Stimulated activated CD4-positive, alpha-beta T cell treated with anti-CD3 and anti-CD28 coated beads, Interleukin-2, amount 100 ng/mL, for 48 hours (primary cell): Measurements from ENCODE around the gene HS3ST3B1.

Source experiments
- DNase-seq, 2 donors: peaks; one replicate each; pipeline ENCODE4 v3.0.0-alpha.2; 2020

The HS3ST3B1 gene

GRCh38 chr17:14300575-14301278 lies at the start of gene HS3ST3B1:
Gene HS3ST3B1, plus strand, starts transcription at chr17:14301081. Its CDS starts 438 bp downstream, at chr17:14301519.
- peak; percentile 97 to 98 for DNase-seq

GRCh38 chr17:14261406-14261805 lies 39.5 kb upstream of the HS3ST3B1 start:
- DNase-seq, result no peak

- no peak for DNase-seq
Observed at GRCh38 chr17:14268264-14268663, 32.6 kb upstream of the HS3ST3B1 start.

GRCh38 chr17:14269473-14269872 lies 31.4 kb upstream of the HS3ST3B1 start:
- no peak for DNase-seq

GRCh38 chr17:14270508-14270907 lies 30.4 kb upstream of the HS3ST3B1 start:
- DNase-seq, result no peak

GRCh38 chr17:14276535-14277250 lies 24.2 kb upstream of the HS3ST3B1 start:
- DNase-seq, result no peak

- no peak for DNase-seq
Observed at GRCh38 chr17:14281530-14281929, 19.4 kb upstream of the HS3ST3B1 start.

- no peak for DNase-seq
Observed at GRCh38 chr17:14282726-14283125, 18.2 kb upstream of the HS3ST3B1 start.

- DNase-seq, result no peak
Observed at GRCh38 chr17:14289162-14289561, 11.7 kb upstream of the HS3ST3B1 start.

GRCh38 chr17:14294876-14295275 lies 6.0 kb upstream of the HS3ST3B1 start:
- DNase-seq, result no peak

GRCh38 chr17:14295676-14296075 lies 5.2 kb upstream of the HS3ST3B1 start:
- no peak for DNase-seq

GRCh38 chr17:14296166-14296910 lies 4.5 kb upstream of the HS3ST3B1 start:
- no peak for DNase-seq

GRCh38 chr17:14297161-14297851 lies 3.6 kb upstream of the HS3ST3B1 start:
- no peak for DNase-seq

- DNase-seq, result no peak
Observed at GRCh38 chr17:14298221-14298946, 2.5 kb upstream of the HS3ST3B1 start.

GRCh38 chr17:14298947-14299279 lies 2.0 kb upstream of the HS3ST3B1 start:
- DNase-seq, result no peak

GRCh38 chr17:14299280-14300141 lies 1.4 kb upstream of the HS3ST3B1 start:
- DNase-seq, result no peak

- no peak for DNase-seq
Observed at GRCh38 chr17:14301279-14302090, 604 bp downstream of the HS3ST3B1 start.

- DNase-seq, result peak; percentile 51 to 54
Observed at GRCh38 chr17:14302091-14302430, 1.2 kb downstream of the HS3ST3B1 start.

- peak; percentile 76 to 80 for DNase-seq
Observed at GRCh38 chr17:14302431-14303099, 1.7 kb downstream of the HS3ST3B1 start.
